ELF-1 (cell line): ENCODE measurements around the gene FAM120A.

Experiments
- DNase-seq: peaks from one replicate; pipeline ENCODE4 v3.0.0-alpha.2; 2016; ENCODE audit warnings: low read depth, low spot score

FAM120A gene

GRCh38 chr9:93614830-93615468 lies 163.5 kb downstream of the FAM120A start:
- DNase-seq = no peak
